Myometrial cell (primary cell): ENCODE data around the gene NOS2. TPM values are rescaled to one million over a fixed set of nuclear protein-coding genes. Genes with fewer than 3 reads are reported as not detected.

Experiments
- total RNA-seq: library from RNA; depleted of rRNA; stranded (reverse); fragments of >200 nt; gene quantifications from 2 replicates; pipeline ENCODE4 v1.2.3, GENCODE V29; 2015

The NOS2 gene
- not detected in 2 replicates for total RNA-seq

GRCh38 chr17:27800522-27800921 is at the start of gene NOS2:
Gene NOS2 (minus strand): TSS chr17:27800529. CDS start chr17:27798809, 1,720 bp downstream.

Other genes starting within 250 kb of the NOS2 start
- 0.18 and 6.9 TPM in 2 replicates for gene LGALS9, start 169.3 kb downstream of the NOS2 start, total RNA-seq
- 14.7 and 14.9 TPM in 2 replicates for gene LYRM9, start 92.8 kb upstream of the NOS2 start, total RNA-seq
- 14.7 and 19.7 TPM in 2 replicates for gene NLK, start 242.1 kb upstream of the NOS2 start, total RNA-seq